Measurements from ENCODE around the gene NPIPB6.
A peak's percentile ranks its signal among the peaks of the same experiment; 100 is the strongest.

Gene NPIPB6

GRCh38 chr16:28320023-28320561 is 43.2 kb downstream of the NPIPB6 start:
- POLR2A ChIA-PET: no interaction called here
- no peak for TF ChIP-seq CTCF (IDR thresholded peaks at IDR 0.05; ENCODE audit: insufficient read depth, low read length, missing control alignments)
- no peak for DNase-seq (ENCODE audit: low read depth, low spot score)
- H3K4me3 ChIP-seq (ENCODE audit: low read depth, low read length): no peak overlapping the region
- CTCF ChIA-PET: interaction anchor here (1.7 to 7.5 kb wide), 2 partner anchors 38 to 44 kb away, joined by 5 to 119 read pairs; no protein-coding TSS in a partner anchor

GRCh38 chr16:28319476-28320022 is 43.8 kb downstream of the NPIPB6 start:
- CTCF ChIA-PET: interaction anchor here (1.7 to 7.5 kb wide), 4 partner anchors 12 to 44 kb away, joined by 5 to 119 read pairs (median 12); no protein-coding TSS in a partner anchor
- POLR2A ChIA-PET: no interaction called here

GRCh38 chr16:28318042-28318744 is 45.1 kb downstream of the NPIPB6 start:
- no peak for TF ChIP-seq CTCF (IDR thresholded peaks at IDR 0.05; ENCODE audit: insufficient read depth, low read length, missing control alignments)
- CTCF ChIA-PET: interaction anchor here (0.8 to 7.5 kb wide), 13 partner anchors 9 to 51 kb away, joined by 3 to 119 read pairs (median 6); no protein-coding TSS in a partner anchor
- no peak overlapping the region for H3K4me3 ChIP-seq (ENCODE audit: low read depth, low read length)
- no peak for DNase-seq (ENCODE audit: low read depth, low spot score)
- POLR2A ChIA-PET: no interaction called here

More at GRCh38 chr16:28319476-28320022, 43.8 kb downstream of the NPIPB6 start:
- no peak overlapping the region for H3K4me3 ChIP-seq (ENCODE audit: low read depth, low read length)
- TF ChIP-seq CTCF (IDR thresholded peaks at IDR 0.05; ENCODE audit: insufficient read depth, low read length, missing control alignments): no peak
- DNase-seq (ENCODE audit: low read depth, low spot score): no peak

- CTCF ChIA-PET: interaction anchor here (0.8 to 7.5 kb wide), 16 partner anchors 8 to 154 kb away, joined by 3 to 119 read pairs (median 4); no protein-coding TSS in a partner anchor
- DNase-seq (ENCODE audit: low read depth, low spot score): no peak
- peak; percentile 83 for TF ChIP-seq CTCF (IDR thresholded peaks at IDR 0.05; ENCODE audit: insufficient read depth, low read length, missing control alignments)
- no peak overlapping the region for H3K4me3 ChIP-seq (ENCODE audit: low read depth, low read length)
- POLR2A ChIA-PET: no interaction called here
Measured at GRCh38 chr16:28317040-28317880, 46.0 kb downstream of the NPIPB6 start.

GRCh38 chr16:28316054-28316453 is 47.3 kb downstream of the NPIPB6 start:
- ChIA-PET POLR2A (no interaction called here), CTCF (interaction anchor here (0.7 to 7.5 kb wide), 8 partner anchors 8 to 342 kb away, joined by 3 to 119 read pairs (median 10); no protein-coding TSS in a partner anchor)
- DNase-seq (ENCODE audit: low read depth, low spot score): no peak
- H3K4me3 ChIP-seq (ENCODE audit: low read depth, low read length): no peak overlapping the region
- TF ChIP-seq CTCF (IDR thresholded peaks at IDR 0.05; ENCODE audit: insufficient read depth, low read length, missing control alignments): no peak

Data from AG04449 (cell line).